ENCODE results near the gene CKLF.

- no peak for TF ChIP-seq CTCF (IDR thresholded peaks at IDR 0.05)
- TF ChIP-seq POLR2A (IDR thresholded peaks at IDR 0.05) = no peak
Observed at GRCh38 chr16:66614161-66614802, 61.9 kb downstream of the CKLF start.

Data from lower leg skin (tissue), 3 donors.